WERI-Rb-1 (cell line): ENCODE measurements around the gene UQCRFS1.

Experiments
- DNase-seq: peaks from one replicate; pipeline ENCODE4 v3.0.0-alpha.2; 2020
- H3K27ac ChIP-seq: fragments of 250-450 bp; sonication (Bioruptor Pico); 2 replicates; pipeline ENCODE4 v1.5.1; 2020; ENCODE audit warnings: mild to moderate bottlenecking, moderate library complexity
- H3K27me3 ChIP-seq: fragments of 250-450 bp; sonication (Bioruptor Pico); 2 replicates; pipeline ENCODE4 v1.5.1; 2021; ENCODE audit warnings: mild to moderate bottlenecking, low read depth, moderate library complexity; ENCODE audit not compliant: insufficient read depth, severe bottlenecking
- H3K36me3 ChIP-seq: fragments of 250-450 bp; sonication (Bioruptor Pico); 2 replicates; pipeline ENCODE4 v1.5.1; 2020; ENCODE audit warnings: mild to moderate bottlenecking, moderate library complexity
- H3K4me3 ChIP-seq: 2 replicates; pipeline ENCODE4 v1.5.1; 2011; ENCODE audit warnings: low read depth, mild to moderate bottlenecking, control low read depth, low read length
- H3K9me3 ChIP-seq: fragments of 250-450 bp; sonication (Bioruptor Pico); 2 replicates; pipeline ENCODE4 v1.5.1; 2021; ENCODE audit warnings: mild to moderate bottlenecking, moderate library complexity; ENCODE audit not compliant: severe bottlenecking
- TF ChIP-seq, protein P1 (sequence below): IDR thresholded peaks from 2 replicates; pipeline ENCODE4 v1.5.1; 2011; ENCODE audit warnings: low read depth, mild to moderate bottlenecking, control low read depth, inconsistent platforms, low read length

The UQCRFS1 gene

DNA sequence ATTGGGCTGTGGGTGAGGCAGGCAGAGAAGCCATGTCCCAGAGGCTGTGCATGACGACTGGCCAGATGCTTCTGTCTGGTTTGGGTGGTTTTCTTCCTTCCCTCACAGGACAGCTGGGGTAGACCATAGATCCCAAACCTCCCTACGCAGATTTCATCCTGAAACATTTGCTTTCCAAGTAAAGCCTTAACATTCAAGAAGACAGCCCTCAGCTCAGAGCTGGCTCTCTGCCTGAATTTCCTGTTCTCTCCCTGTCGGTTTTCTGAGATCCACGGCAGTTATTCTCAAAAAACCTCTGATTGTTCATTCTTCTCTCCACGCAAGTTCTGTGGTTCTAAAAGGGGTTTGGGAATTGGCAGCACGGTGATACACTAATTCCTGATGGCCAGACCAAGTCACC is 25.3 kb downstream of the UQCRFS1 start:
- H3K9me3 ChIP-seq = no peaks in the 10 kb centered on the region
- H3K4me3 ChIP-seq = no peak overlapping the region
- no peaks in the 10 kb centered on the region for H3K36me3 ChIP-seq
- H3K27me3 ChIP-seq = peaks cover 33% of the 10 kb centered on the region
- H3K27ac ChIP-seq = no peak overlapping the region
- no peak for DNase-seq
- TF ChIP-seq, protein P1, sequence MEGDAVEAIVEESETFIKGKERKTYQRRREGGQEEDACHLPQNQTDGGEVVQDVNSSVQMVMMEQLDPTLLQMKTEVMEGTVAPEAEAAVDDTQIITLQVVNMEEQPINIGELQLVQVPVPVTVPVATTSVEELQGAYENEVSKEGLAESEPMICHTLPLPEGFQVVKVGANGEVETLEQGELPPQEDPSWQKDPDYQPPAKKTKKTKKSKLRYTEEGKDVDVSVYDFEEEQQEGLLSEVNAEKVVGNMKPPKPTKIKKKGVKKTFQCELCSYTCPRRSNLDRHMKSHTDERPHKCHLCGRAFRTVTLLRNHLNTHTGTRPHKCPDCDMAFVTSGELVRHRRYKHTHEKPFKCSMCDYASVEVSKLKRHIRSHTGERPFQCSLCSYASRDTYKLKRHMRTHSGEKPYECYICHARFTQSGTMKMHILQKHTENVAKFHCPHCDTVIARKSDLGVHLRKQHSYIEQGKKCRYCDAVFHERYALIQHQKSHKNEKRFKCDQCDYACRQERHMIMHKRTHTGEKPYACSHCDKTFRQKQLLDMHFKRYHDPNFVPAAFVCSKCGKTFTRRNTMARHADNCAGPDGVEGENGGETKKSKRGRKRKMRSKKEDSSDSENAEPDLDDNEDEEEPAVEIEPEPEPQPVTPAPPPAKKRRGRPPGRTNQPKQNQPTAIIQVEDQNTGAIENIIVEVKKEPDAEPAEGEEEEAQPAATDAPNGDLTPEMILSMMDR = no peak

DNA sequence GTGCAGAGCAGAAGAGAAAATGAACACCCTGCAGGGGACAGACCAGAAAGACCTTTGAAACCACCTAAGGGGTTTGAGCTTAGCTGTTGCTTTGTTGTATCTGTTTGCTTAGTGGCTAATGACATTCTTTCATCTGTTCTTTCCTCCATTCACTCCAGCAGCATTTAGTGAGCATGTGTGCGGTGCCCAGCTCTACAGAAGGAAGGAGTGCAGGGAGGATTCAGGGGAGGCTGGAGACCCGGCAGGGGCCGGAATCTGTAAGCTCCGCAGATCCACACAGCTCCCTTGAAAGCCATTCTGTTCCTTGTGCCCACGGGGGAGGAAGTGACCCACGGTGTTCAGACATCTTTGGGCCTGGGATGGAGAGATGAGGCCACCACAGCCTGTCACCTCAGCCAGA is 27.5 kb downstream of the UQCRFS1 start:
- H3K36me3 ChIP-seq = no peaks in the 10 kb centered on the region
- no peak for DNase-seq
- no peak overlapping the region for H3K27ac ChIP-seq
- H3K4me3 ChIP-seq = no peak overlapping the region
- no peaks in the 10 kb centered on the region for H3K9me3 ChIP-seq
- peaks cover 48% of the 10 kb centered on the region for H3K27me3 ChIP-seq
- TF ChIP-seq, protein P1 = no peak

- Histone ChIP-seq H3K27me3 (peaks cover 16% of the 10 kb centered on the region), H3K9me3 (peaks cover 2% of the 10 kb centered on the region), H3K27ac (no peak overlapping the region), H3K36me3 (no peaks in the 10 kb centered on the region), H3K4me3 (no peak overlapping the region)
- DNase-seq = no peak
- TF ChIP-seq, protein P1 = no peak
These were observed 35.8 kb downstream of the UQCRFS1 start for GRCh38 chr19:29176981-29177754.

DNA sequence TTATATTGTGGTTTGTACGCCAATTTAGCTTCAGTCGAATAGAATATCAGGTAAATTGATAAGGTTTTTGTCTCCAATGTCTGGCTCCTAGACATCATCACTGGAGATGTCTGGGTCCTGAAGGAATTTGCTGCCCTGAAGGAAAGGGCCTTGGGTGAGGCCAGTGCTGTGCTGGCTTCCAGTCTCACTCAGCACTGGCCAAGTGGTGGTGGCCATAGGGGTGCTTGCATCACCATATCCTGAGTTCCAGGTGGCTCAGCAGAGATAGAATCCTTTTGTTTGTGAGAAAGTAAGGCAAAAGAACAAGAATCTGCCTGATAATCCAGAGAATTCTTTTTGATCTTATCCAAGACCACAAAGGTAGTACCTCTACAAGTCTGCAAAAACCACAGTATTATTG is 39.1 kb downstream of the UQCRFS1 start:
- Histone ChIP-seq H3K9me3 (peaks cover 2% of the 10 kb centered on the region), H3K4me3 (no peak overlapping the region), H3K27me3 (peaks cover 3% of the 10 kb centered on the region), H3K36me3 (no peaks in the 10 kb centered on the region), H3K27ac (no peak overlapping the region)
- TF ChIP-seq, protein P1 = no peak
- no peak for DNase-seq

GRCh38 chr19:29172302-29172701 is 40.6 kb downstream of the UQCRFS1 start:
- Histone ChIP-seq H3K27ac (no peak overlapping the region), H3K9me3 (no peaks in the 10 kb centered on the region)
- DNase-seq = no peak

More at GRCh38 chr19:29172302-29172701, 40.6 kb downstream of the UQCRFS1 start:
- TF ChIP-seq, protein P1 = no peak
- no peaks in the 10 kb centered on the region for H3K36me3 ChIP-seq
- peaks cover 12% of the 10 kb centered on the region for H3K27me3 ChIP-seq
- no peak overlapping the region for H3K4me3 ChIP-seq
